WTC11 (cell line): ENCODE results near the gene SPAG9. TPM values are rescaled to one million over a fixed set of nuclear protein-coding genes. Genes with fewer than 3 reads are reported as not detected.

Experiments
- ATAC-seq: fragments of 200-7000 bp; cut with Tn5 transposase; 2 replicates; pipeline ENCODE4 v1.10.0; 2021; ENCODE audit warnings: mild to moderate bottlenecking, moderate library complexity
- CTCF ChIA-PET: fragments of 300-600 bp; sonication (Branson Sonifier 250); formaldehyde crosslinking; loops from one replicate; lab custom pipeline; 2021; ENCODE audit warnings: antibody characterized with exemption; lab: Charles Lee
- POLR2A ChIA-PET: fragments of 350-600 bp; sonication (Branson Sonifier 250); formaldehyde crosslinking; loops from one replicate; lab custom pipeline; 2021; ENCODE audit warnings: antibody characterized with exemption; lab: Charles Lee
- DNase-seq: peaks from one replicate; pipeline ENCODE4 v3.0.0; 2021; ENCODE audit warnings: low spot score
- H3K27ac Mint-ChIP-seq: 2 replicates; pipeline ENCODE4 v1.8.0; 2021; ENCODE audit warnings: mixed read lengths
- H3K27me3 Mint-ChIP-seq: 2 replicates; pipeline ENCODE4 v1.8.0; 2021; ENCODE audit warnings: low read depth, mild to moderate bottlenecking, moderate library complexity, mixed read lengths
- H3K36me3 Mint-ChIP-seq: 2 replicates; pipeline ENCODE4 v1.8.0; 2021; ENCODE audit warnings: mixed read lengths
- H3K4me1 Mint-ChIP-seq: 2 replicates; pipeline ENCODE4 v1.8.0; 2022; ENCODE audit warnings: mixed read lengths
- H3K4me3 Mint-ChIP-seq: 2 replicates; pipeline ENCODE4 v1.8.0; 2021; ENCODE audit warnings: mild to moderate bottlenecking, moderate library complexity, mixed read lengths
- H3K9me3 Mint-ChIP-seq: 2 replicates; pipeline ENCODE4 v1.8.0; 2021; ENCODE audit warnings: mixed read lengths
- ELF4 ChIP-seq: sonication (generic); formaldehyde crosslinking; IDR thresholded peaks from 2 replicates; pipeline ENCODE4 v1.8.1; 2022; ENCODE audit warnings: low read depth, mild to moderate bottlenecking, moderate library complexity, missing genetic modification reagents
- KAT7 ChIP-seq: sonication (generic); formaldehyde crosslinking; IDR thresholded peaks from 2 replicates; pipeline ENCODE4 v1.8.1; 2023; ENCODE audit warnings: missing genetic modification reagents, mild to moderate bottlenecking, borderline replicate concordance
- NFE2L1 ChIP-seq: sonication (generic); formaldehyde crosslinking; IDR thresholded peaks from 2 replicates; pipeline ENCODE4 v1.8.1; 2023; ENCODE audit warnings: missing genetic modification reagents
- NFYB ChIP-seq: sonication (generic); formaldehyde crosslinking; conservative IDR thresholded peaks from 2 replicates; pipeline ENCODE4 v1.8.0; 2022; ENCODE audit warnings: low read depth, missing genetic modification reagents
- NR1H2 ChIP-seq: sonication (generic); formaldehyde crosslinking; IDR thresholded peaks from 2 replicates; pipeline ENCODE4 v1.9.0; 2021; ENCODE audit warnings: mild to moderate bottlenecking, moderate library complexity, missing genetic modification reagents
- NR3C1 ChIP-seq: sonication (generic); formaldehyde crosslinking; conservative IDR thresholded peaks from 2 replicates; pipeline ENCODE4 v1.8.1; 2023; ENCODE audit warnings: low read depth, mild to moderate bottlenecking, missing genetic modification reagents
- RORB ChIP-seq: fragments of 250-450 bp; sonication (Bioruptor Pico); IDR thresholded peaks from 2 replicates; pipeline ENCODE4 v1.9.0; 2021; ENCODE audit warnings: mild to moderate bottlenecking
- SMAD4 ChIP-seq: sonication (generic); formaldehyde crosslinking; IDR thresholded peaks from 2 replicates; pipeline ENCODE4 v1.8.0; 2022; ENCODE audit warnings: mild to moderate bottlenecking, missing genetic modification reagents
- TCF7 ChIP-seq: sonication (generic); formaldehyde crosslinking; IDR thresholded peaks from 2 replicates; pipeline ENCODE4 v1.8.0; 2022; ENCODE audit warnings: mild to moderate bottlenecking, low read depth, missing genetic modification reagents, moderate library complexity
- ZNF219 ChIP-seq: sonication (generic); formaldehyde crosslinking; IDR thresholded peaks from 2 replicates; pipeline ENCODE4 v1.8.0; 2023; ENCODE audit warnings: missing genetic modification reagents, mild to moderate bottlenecking, borderline replicate concordance
- ZNF416 ChIP-seq: fragments of 250-450 bp; sonication (Bioruptor Pico); IDR thresholded peaks from 2 replicates; pipeline ENCODE4 v1.9.0; 2021; ENCODE audit warnings: mild to moderate bottlenecking, inconsistent platforms
- total RNA-seq: library from RNA; stranded (reverse); gene quantifications from 3 replicates; pipeline ENCODE4 v1.2.3, GENCODE V29; 2021
- TF ChIP-seq, protein P1 (sequence below): sonication (generic); formaldehyde crosslinking; IDR thresholded peaks from 2 replicates; pipeline ENCODE4 v1.8.0; 2022; ENCODE audit warnings: mild to moderate bottlenecking, missing genetic modification reagents
- TF ChIP-seq, protein P2 (sequence below): sonication (generic); formaldehyde crosslinking; IDR thresholded peaks from 2 replicates; pipeline ENCODE4 v1.8.0; 2023; ENCODE audit warnings: missing genetic modification reagents, mild to moderate bottlenecking, borderline replicate concordance
- TF ChIP-seq, protein P3 (sequence below): fragments of 250-450 bp; sonication (Bioruptor Pico); IDR thresholded peaks from 2 replicates; pipeline ENCODE4 v1.9.0; 2021; ENCODE audit warnings: mild to moderate bottlenecking, borderline replicate concordance
- TF ChIP-seq, protein P4 (sequence below): sonication (generic); formaldehyde crosslinking; IDR thresholded peaks from 2 replicates; pipeline ENCODE4 v1.8.0; 2022; ENCODE audit warnings: mild to moderate bottlenecking, missing genetic modification reagents
- TF ChIP-seq, protein P5 (sequence below): sonication (generic); formaldehyde crosslinking; IDR thresholded peaks from 2 replicates; pipeline ENCODE4 v1.8.1; 2023; ENCODE audit warnings: mild to moderate bottlenecking, missing genetic modification reagents, moderate library complexity
- TF ChIP-seq, protein P6 (sequence below): fragments of 250-450 bp; sonication (Bioruptor Pico); IDR thresholded peaks from 2 replicates; pipeline ENCODE4 v2.1.2; 2022; ENCODE audit warnings: mild to moderate bottlenecking, moderate library complexity
- TF ChIP-seq, protein P7 (sequence below): fragments of 250-450 bp; sonication (Bioruptor Pico); IDR thresholded peaks from 2 replicates; pipeline ENCODE4 v1.9.0; 2021; ENCODE audit warnings: moderate library complexity, mild to moderate bottlenecking, inconsistent platforms, borderline replicate concordance

The SPAG9 gene
- total RNA-seq, 1 experiment from 2014 or later, result 51.9 TPM

DNA sequence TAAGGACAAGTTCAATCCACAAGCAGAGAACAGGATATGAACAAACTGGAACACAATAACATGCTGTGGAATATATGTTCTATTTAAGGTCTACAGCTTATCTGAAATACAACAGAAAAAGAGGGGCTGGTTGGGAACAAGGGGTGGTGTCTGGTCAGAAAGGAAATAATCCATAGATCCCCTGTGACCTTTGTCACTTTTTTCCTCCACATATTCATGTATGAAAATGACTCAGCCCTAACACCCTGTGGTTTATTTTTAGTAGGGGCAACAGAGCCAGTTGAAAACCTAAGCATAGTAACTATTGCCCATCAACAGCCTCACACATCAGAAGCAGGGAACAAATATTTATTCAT, 12.3 kb upstream of the SPAG9 start (continued):
- TF ChIP-seq NFYB (CRISPR knock-in tag) (no peak), KAT7 (no peak), NFE2L1 (CRISPR knock-in tag) (no peak), NR3C1 (CRISPR knock-in tag) (no peak)
- TF ChIP-seq, protein P1, sequence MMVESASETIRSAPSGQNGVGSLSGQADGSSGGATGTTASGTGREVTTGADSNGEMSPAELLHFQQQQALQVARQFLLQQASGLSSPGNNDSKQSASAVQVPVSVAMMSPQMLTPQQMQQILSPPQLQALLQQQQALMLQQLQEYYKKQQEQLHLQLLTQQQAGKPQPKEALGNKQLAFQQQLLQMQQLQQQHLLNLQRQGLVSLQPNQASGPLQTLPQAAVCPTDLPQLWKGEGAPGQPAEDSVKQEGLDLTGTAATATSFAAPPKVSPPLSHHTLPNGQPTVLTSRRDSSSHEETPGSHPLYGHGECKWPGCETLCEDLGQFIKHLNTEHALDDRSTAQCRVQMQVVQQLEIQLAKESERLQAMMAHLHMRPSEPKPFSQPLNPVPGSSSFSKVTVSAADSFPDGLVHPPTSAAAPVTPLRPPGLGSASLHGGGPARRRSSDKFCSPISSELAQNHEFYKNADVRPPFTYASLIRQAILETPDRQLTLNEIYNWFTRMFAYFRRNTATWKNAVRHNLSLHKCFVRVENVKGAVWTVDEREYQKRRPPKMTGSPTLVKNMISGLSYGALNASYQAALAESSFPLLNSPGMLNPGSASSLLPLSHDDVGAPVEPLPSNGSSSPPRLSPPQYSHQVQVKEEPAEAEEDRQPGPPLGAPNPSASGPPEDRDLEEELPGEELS, result no peak
- TF ChIP-seq, protein P2, sequence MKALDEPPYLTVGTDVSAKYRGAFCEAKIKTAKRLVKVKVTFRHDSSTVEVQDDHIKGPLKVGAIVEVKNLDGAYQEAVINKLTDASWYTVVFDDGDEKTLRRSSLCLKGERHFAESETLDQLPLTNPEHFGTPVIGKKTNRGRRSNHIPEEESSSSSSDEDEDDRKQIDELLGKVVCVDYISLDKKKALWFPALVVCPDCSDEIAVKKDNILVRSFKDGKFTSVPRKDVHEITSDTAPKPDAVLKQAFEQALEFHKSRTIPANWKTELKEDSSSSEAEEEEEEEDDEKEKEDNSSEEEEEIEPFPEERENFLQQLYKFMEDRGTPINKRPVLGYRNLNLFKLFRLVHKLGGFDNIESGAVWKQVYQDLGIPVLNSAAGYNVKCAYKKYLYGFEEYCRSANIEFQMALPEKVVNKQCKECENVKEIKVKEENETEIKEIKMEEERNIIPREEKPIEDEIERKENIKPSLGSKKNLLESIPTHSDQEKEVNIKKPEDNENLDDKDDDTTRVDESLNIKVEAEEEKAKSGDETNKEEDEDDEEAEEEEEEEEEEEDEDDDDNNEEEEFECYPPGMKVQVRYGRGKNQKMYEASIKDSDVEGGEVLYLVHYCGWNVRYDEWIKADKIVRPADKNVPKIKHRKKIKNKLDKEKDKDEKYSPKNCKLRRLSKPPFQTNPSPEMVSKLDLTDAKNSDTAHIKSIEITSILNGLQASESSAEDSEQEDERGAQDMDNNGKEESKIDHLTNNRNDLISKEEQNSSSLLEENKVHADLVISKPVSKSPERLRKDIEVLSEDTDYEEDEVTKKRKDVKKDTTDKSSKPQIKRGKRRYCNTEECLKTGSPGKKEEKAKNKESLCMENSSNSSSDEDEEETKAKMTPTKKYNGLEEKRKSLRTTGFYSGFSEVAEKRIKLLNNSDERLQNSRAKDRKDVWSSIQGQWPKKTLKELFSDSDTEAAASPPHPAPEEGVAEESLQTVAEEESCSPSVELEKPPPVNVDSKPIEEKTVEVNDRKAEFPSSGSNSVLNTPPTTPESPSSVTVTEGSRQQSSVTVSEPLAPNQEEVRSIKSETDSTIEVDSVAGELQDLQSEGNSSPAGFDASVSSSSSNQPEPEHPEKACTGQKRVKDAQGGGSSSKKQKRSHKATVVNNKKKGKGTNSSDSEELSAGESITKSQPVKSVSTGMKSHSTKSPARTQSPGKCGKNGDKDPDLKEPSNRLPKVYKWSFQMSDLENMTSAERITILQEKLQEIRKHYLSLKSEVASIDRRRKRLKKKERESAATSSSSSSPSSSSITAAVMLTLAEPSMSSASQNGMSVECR, result no peak
- TF ChIP-seq, all 79 proteins: peak for 0

DNA sequence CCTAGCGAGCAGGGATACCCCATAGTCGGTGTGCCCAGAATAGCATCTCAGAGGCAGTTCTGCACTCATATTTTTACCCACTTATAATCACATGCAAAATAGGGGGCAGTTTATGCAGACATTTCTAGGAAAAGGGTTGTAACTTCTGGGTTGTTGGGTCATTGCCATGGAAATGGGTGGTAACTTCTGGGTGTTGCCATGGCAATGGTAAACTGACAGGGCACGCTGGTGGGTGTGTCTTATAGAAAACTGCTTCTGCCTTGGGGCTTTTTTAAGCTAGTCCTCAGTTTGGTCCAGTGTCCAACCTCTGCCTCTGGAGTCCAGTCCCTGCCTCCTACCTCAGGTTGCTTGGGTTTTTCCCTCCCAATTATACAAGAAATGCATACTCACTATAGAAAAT, 7.4 kb upstream of the SPAG9 start:
- no peaks in the 10 kb centered on the region for H3K9me3 Mint-ChIP-seq
- no peaks in the 10 kb centered on the region; the same call in 1 of the 2 replicates for H3K27me3 Mint-ChIP-seq
- H3K4me1 Mint-ChIP-seq, result no peaks in the 10 kb centered on the region
- ChIA-PET POLR2A (no interaction called here), CTCF (no interaction called here)
- no peak overlapping the region for H3K27ac Mint-ChIP-seq
- DNase-seq (peak; percentile 20), ATAC-seq (peak; percentile 26; the same call in 1 of the 2 replicates)
- no peaks in the 10 kb centered on the region for H3K36me3 Mint-ChIP-seq
- no peak overlapping the region for H3K4me3 Mint-ChIP-seq
- TF ChIP-seq ELF4, result no peak
- TF ChIP-seq, protein P3, sequence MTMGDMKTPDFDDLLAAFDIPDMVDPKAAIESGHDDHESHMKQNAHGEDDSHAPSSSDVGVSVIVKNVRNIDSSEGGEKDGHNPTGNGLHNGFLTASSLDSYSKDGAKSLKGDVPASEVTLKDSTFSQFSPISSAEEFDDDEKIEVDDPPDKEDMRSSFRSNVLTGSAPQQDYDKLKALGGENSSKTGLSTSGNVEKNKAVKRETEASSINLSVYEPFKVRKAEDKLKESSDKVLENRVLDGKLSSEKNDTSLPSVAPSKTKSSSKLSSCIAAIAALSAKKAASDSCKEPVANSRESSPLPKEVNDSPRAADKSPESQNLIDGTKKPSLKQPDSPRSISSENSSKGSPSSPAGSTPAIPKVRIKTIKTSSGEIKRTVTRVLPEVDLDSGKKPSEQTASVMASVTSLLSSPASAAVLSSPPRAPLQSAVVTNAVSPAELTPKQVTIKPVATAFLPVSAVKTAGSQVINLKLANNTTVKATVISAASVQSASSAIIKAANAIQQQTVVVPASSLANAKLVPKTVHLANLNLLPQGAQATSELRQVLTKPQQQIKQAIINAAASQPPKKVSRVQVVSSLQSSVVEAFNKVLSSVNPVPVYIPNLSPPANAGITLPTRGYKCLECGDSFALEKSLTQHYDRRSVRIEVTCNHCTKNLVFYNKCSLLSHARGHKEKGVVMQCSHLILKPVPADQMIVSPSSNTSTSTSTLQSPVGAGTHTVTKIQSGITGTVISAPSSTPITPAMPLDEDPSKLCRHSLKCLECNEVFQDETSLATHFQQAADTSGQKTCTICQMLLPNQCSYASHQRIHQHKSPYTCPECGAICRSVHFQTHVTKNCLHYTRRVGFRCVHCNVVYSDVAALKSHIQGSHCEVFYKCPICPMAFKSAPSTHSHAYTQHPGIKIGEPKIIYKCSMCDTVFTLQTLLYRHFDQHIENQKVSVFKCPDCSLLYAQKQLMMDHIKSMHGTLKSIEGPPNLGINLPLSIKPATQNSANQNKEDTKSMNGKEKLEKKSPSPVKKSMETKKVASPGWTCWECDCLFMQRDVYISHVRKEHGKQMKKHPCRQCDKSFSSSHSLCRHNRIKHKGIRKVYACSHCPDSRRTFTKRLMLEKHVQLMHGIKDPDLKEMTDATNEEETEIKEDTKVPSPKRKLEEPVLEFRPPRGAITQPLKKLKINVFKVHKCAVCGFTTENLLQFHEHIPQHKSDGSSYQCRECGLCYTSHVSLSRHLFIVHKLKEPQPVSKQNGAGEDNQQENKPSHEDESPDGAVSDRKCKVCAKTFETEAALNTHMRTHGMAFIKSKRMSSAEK (CRISPR knock-in tag), result no peak
- no peak for TF ChIP-seq TCF7 (CRISPR knock-in tag)
- no peak for TF ChIP-seq ZNF416 (CRISPR knock-in tag)
- TF ChIP-seq, protein P4, sequence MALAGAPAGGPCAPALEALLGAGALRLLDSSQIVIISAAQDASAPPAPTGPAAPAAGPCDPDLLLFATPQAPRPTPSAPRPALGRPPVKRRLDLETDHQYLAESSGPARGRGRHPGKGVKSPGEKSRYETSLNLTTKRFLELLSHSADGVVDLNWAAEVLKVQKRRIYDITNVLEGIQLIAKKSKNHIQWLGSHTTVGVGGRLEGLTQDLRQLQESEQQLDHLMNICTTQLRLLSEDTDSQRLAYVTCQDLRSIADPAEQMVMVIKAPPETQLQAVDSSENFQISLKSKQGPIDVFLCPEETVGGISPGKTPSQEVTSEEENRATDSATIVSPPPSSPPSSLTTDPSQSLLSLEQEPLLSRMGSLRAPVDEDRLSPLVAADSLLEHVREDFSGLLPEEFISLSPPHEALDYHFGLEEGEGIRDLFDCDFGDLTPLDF (CRISPR knock-in tag), result no peak
- TF ChIP-seq, protein P1, result no peak
- TF ChIP-seq NR1H2 (CRISPR knock-in tag), result no peak
- TF ChIP-seq, protein P5, sequence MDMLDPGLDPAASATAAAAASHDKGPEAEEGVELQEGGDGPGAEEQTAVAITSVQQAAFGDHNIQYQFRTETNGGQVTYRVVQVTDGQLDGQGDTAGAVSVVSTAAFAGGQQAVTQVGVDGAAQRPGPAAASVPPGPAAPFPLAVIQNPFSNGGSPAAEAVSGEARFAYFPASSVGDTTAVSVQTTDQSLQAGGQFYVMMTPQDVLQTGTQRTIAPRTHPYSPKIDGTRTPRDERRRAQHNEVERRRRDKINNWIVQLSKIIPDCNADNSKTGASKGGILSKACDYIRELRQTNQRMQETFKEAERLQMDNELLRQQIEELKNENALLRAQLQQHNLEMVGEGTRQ (CRISPR knock-in tag), result no peak
- TF ChIP-seq RORB (CRISPR knock-in tag), result no peak
- TF ChIP-seq, protein P6, sequence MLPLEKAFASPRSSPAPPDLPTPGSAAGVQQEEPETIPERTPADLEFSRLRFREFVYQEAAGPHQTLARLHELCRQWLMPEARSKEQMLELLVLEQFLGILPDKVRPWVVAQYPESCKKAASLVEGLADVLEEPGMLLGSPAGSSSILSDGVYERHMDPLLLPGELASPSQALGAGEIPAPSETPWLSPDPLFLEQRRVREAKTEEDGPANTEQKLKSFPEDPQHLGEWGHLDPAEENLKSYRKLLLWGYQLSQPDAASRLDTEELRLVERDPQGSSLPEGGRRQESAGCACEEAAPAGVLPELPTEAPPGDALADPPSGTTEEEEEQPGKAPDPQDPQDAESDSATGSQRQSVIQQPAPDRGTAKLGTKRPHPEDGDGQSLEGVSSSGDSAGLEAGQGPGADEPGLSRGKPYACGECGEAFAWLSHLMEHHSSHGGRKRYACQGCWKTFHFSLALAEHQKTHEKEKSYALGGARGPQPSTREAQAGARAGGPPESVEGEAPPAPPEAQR (CRISPR knock-in tag), result no peak
- TF ChIP-seq, protein P7, sequence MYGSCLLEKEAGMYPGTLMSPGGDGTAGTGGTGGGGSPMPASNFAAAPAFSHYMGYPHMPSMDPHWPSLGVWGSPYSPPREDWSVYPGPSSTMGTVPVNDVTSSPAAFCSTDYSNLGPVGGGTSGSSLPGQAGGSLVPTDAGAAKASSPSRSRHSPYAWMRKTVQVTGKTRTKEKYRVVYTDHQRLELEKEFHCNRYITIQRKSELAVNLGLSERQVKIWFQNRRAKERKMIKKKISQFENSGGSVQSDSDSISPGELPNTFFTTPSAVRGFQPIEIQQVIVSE (CRISPR knock-in tag), result no peak
- no peak for TF ChIP-seq ZNF219 (CRISPR knock-in tag)
- no peak for TF ChIP-seq SMAD4 (CRISPR knock-in tag)
